ENCODE data around the gene HOXD12.

The HOXD12 gene

GRCh38 chr2:176093898-176094249 lies 5.7 kb upstream of the HOXD12 start:
- no peak for DNase-seq

GRCh38 chr2:176094349-176094748 lies 5.2 kb upstream of the HOXD12 start:
- no peak for DNase-seq

GRCh38 chr2:176095421-176095820 lies 4.2 kb upstream of the HOXD12 start:
- DNase-seq = no peak

GRCh38 chr2:176096243-176096985 lies 3.2 kb upstream of the HOXD12 start:
- DNase-seq = no peak

DNA sequence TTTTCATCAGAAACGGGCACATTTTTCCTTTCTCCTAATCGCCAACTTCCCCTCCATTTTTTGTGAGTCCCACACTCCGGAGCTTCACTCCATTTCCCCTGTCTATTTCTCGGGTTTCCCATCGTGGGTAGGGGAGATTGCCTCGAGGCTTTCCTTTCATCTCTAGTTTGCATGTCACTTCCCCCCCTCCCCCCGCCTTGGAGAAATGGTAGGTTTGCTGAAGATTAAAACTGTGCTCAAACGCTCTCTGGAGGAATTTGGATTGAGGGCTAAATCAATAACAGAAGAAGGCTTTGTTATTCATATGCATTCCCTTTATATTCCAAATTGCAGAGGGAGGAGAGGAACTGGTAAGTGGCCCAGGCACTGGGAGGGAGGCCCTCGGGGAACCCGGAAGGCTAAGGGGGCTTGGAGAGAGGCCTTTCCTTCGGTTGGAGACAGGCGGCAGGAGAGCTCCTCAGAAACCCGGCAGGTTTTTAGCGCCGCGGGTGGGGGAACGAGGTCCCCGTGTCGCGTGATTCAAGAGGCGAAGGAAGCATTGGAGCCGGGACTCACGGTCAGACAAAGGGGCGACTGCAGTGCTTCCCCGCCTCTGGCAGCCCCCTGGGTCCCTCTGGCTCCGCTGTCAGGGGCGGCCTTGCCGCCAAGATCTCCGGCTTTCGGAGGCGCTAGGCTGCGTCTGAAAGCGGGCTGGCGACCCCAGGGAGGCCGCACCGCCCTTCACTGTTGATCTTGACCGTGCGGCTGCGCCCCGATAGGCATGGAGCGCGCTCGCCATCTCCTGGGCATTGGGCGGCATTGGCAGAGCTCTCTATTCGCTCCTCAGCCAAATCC lies 2.4 kb upstream of the HOXD12 start:
- peak; percentile 55 for DNase-seq

DNA sequence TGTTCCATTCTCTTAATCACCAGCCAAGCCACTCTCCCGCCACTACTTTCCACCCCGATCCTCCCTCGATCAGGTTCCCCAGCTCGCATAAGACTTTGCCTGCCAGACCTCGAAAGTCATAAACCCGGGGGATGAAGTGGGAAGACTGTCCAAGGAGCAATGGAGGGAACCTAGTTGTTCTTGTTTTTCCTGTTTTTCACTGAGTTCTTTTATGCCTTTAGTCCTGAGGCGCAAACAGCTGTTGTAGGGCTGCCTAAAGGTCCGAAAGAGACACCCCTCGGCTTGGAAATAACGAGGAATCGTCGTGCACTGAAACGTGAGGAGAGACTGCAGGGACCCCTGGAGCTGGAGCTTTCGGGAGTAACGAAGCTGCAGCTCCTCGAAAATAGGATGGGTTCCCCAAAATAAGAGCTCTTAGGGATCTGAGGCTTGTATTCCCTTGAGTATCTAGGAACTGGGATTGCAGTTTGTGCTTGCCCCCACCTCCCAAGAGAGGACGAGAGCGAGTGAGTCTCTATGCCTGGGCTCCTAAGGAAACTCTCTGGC lies 1.7 kb upstream of the HOXD12 start:
- DNase-seq = no peak

DNA sequence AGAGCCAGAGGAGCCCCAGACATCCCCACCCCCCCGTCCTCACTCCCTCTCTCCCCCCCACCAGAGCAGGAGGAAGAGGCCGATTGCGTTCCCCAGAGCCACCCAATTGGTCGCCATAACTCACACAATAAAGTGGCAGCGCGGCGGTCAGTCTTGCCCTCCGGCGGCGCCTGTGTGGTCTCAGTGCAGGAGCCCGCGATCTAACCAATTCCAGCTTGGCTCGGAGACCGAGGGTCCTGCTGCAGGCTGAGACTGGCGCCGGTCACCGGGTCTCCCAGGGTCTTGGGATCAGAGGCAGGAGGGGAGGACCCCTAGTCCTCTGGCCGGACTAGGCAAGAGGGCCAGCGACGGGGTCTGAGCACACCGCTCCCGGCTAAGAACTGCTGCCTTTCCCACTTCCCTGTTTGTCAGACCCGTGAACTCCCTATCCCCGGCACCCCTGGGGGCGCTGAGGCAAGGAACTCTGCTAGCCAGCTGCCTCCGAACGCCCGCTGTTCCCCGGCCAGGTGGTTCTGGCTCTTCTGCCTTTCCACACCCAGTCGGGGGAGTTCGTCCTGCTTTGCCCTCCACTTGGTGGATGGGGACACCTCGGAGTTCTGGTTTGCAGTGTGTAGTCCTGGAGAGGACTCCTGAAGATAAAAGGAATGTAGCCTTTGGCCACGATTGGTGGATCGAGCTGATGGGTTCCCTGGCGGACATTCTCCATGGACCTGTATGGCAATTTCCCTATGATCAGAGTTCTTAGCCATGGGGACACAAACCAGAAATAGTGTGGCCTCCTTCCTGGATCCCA lies 1.0 kb upstream of the HOXD12 start:
- no peak for DNase-seq

- DNase-seq = no peak
Measured at GRCh38 chr2:176099159-176099727, 352 bp upstream of the HOXD12 start.

- DNase-seq = no peak
Measured at GRCh38 chr2:176100547-176101140, 1.0 kb downstream of the HOXD12 start.

DNA sequence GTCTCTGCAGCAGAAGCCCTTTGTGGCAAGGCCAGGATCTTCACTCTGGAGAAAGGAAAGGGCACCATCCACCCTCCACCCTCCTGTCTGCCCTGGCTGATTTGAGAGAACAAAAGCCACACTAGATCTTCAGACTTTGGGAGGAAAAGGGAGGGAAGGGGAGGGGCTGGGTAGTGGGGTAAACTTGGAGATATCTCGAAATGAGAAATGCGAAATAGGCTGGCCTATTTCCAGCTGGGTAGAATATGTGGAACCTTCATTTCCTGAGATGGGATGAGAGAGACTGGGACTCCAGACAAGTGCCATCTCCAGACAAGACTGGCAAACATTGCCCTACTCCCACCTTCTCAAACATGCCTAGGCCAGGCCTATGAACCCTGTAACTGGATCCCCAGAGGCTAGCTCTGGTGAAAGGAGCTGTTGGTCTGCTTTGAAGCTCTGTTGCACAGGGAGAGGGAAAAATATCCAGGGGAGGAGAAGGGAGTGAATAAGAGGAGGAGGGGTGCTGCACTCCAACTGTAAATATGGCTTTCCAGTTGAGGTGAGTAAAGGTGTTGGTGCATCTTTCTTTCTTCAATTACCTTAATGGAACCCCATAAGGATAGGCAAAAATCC lies 1.7 kb downstream of the HOXD12 start:
- DNase-seq = no peak

DNA sequence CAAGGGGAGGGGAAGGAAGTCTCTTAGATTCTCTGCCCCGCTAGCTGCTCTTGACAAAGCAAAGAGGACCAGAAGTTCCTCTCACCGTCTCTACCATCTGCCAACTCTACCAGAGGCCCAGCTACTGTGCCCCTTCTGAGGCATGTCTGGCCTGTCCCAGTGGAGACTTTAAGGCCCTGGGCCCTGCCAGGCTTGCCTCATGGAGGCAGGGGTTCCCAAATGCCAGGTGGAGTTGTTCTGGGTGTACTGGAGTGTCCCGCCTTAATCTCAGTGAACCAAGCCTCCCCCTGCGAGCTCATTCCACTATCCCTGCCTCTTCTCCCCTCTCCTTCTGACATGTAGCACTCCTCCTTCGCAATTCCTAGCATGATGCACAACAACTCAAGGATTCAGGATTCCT lies 2.2 kb downstream of the HOXD12 start:
- DNase-seq = no peak

DNA sequence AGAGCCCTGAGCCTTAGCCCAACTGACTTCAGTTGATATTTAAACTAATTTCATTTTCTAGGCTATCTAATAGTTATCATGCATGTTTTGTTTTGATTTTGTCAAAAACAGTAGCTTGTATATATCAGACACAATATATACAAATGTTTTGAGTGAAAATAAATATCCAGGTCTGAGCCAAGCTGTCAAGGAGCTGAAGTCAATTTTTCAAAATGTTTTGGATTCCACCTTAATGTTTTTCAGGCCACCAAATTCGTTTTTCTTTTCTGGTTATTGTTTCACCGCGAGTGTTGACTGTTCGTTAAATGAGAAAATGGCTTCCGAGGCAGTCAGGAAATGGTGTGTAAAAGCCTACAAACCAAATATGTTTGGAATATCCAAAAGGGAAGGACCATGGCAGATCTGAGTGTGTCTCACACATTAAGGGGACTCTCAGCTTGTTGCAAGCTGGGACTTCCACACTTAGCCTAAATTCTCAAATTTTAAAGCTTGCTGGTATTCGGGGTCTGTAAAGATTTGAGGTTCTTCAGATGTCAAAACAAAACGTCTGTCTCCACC lies 2.8 kb downstream of the HOXD12 start:
- DNase-seq = no peak

DNA sequence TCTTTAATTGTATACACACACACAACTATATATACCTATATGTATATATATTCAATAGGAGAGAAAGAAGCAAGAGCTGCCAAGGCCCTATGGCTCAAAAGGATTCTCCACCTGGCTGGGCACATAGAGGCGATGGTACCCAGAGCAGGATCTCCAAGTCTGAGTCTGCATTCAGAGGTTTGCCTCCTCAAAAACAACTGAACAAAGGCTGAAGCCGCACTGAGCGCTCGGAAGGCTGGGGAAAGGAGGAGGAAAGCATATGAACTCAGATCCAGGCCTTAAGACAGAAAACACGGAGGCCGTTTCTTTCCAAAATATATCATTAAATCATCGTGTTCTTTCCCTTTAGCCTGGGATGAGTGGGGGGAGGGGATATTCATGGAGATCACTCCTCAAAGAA lies 3.6 kb downstream of the HOXD12 start:
- no peak for DNase-seq

DNA sequence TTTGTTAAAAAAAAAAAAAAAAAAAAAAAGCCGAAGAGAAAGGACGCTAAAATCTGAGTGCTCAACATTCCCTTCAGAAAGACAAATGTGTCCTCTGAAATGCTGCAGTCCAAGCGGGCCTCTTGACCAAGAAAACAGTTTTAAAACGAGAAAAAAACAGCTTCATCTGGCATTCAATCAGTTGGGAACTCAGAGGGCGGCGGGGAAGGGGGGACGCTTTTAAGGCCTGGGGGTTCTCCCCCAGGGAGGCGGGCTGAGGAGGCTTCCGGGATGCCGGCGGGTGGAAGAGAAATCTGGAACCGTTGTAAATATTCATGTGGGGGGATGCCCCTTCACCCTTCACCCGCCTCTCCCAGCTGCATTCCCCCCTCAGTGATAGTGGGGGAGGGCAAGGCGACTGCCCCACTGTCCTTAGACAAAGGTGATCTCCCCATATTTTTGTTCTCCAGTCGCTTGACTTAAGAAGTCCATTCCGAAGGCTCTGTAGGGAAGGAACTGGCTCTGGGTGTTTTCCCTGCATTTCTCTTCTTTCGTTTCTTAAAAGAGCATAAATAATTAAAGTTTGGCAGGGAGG lies 4.2 kb downstream of the HOXD12 start:
- no peak for DNase-seq

DNA sequence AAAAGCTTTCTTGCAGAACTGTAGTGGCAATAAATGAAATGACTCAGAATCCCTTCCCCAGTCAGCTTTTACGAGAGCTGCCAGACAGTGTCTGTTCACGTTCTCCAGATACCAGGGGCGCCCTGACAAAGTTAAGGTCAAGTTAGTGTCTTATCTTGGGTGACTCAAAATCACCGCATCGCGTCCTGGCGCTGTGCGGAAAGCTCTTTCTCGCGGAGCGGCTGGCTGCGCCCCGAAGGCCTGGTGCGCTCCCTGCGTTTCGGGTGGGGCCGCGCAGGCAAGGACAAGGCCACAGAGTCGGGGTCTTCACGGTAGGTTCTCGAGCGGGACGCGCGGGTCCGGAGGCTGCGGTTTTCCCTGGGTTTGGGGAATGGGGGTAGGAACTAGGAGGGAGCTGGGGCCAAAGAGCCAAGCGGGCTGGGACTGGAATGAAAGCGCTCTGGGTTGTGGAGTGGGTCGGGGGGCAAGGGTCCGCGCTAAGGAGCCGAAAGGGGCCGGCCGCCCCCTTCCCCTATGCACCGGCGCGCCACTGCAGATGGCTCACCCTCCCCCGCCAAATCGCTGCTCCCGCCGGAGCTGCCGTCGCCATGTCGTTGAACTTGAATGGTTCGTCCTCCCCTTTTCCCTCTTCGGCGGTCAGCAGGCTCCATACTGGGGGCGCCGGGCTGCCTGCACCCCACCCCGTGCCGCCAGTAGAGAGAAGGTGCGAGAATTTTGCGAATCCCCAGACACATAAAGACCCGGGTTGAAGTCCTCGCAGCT lies 4.9 kb downstream of the HOXD12 start:
- DNase-seq = no peak

GRCh38 chr2:176105078-176105729 lies 5.6 kb downstream of the HOXD12 start:
- no peak for DNase-seq

GRCh38 chr2:176105730-176106580 lies 6.4 kb downstream of the HOXD12 start:
- DNase-seq = no peak

- DNase-seq = no peak
Measured at GRCh38 chr2:176106581-176107539, 7.3 kb downstream of the HOXD12 start, which contains the start of gene HOXD11. TSS of gene HOXD11 (plus strand) at chr2:176107280. CDS start at chr2:176107356, 76 bp downstream.

All from activated naive CD4-positive, alpha-beta T cell treated with anti-CD3 and anti-CD28 coated beads, Interleukin-2, amount 50 U/mL, for 16 hours (primary cell).